DOHH2 (cell line): Measurements from ENCODE around the gene SLC4A3.
A peak's percentile ranks its signal among the peaks of the same experiment; 100 is the strongest.

Source experiments
- H3F3A ChIP-seq: fragments of 200-600 bp; sonication (generic), shearing (Covaris generic); 2 replicates; pipeline ENCODE4 v1.6.0; 2016; ENCODE audit warnings: antibody characterized with exemption, mild to moderate bottlenecking; ENCODE audit not compliant: control insufficient read depth, insufficient read depth
- H3K27ac ChIP-seq: fragments of 200-600 bp; sonication (generic); 2 replicates; pipeline ENCODE4 v1.5.1; 2014; ENCODE audit warnings: low read depth, mild to moderate bottlenecking, low read length, moderate library complexity
- H3K27me3 ChIP-seq: fragments of 200-600 bp; sonication (generic); 2 replicates; pipeline ENCODE4 v1.6.1; 2014; ENCODE audit warnings: mild to moderate bottlenecking, low read length, mixed read lengths; ENCODE audit not compliant: control insufficient read depth
- H3K36me3 ChIP-seq: fragments of 200-600 bp; sonication (generic); 2 replicates; pipeline ENCODE4 v1.6.1; 2014; ENCODE audit warnings: mild to moderate bottlenecking, low read length, moderate library complexity, mixed read lengths; ENCODE audit not compliant: control insufficient read depth
- H3K4me1 ChIP-seq: fragments of 200-600 bp; sonication (generic); 2 replicates; pipeline ENCODE4 v1.6.1; 2014; ENCODE audit warnings: mild to moderate bottlenecking, low read length, mixed read lengths; ENCODE audit not compliant: control insufficient read depth
- H3K4me2 ChIP-seq: fragments of 200-600 bp; sonication (generic); 2 replicates; pipeline ENCODE4 v1.6.0; 2014; ENCODE audit warnings: mild to moderate bottlenecking, low read length, moderate library complexity
- H3K4me3 ChIP-seq: fragments of 200-600 bp; sonication (generic); 2 replicates; pipeline ENCODE4 v1.5.1; 2014; ENCODE audit warnings: mild to moderate bottlenecking, low read length, mixed read lengths
- H3K79me2 ChIP-seq: fragments of 200-600 bp; sonication (generic); 2 replicates; pipeline ENCODE4 v1.6.1; 2014; ENCODE audit warnings: mild to moderate bottlenecking, low read length, mixed read lengths; ENCODE audit not compliant: control insufficient read depth
- H3K9me2 ChIP-seq: fragments of 200-600 bp; sonication (generic); replicated peaks from 2 replicates; pipeline ENCODE4 v1.6.1; 2014; ENCODE audit warnings: mild to moderate bottlenecking, low read length, mixed read lengths; ENCODE audit not compliant: control insufficient read depth
- H3K9me3 ChIP-seq: fragments of 200-600 bp; sonication (generic); 2 replicates; pipeline ENCODE4 v1.6.1; 2014; ENCODE audit warnings: antibody characterized with exemption, low read length, mixed read lengths; ENCODE audit not compliant: control insufficient read depth, insufficient read depth
- H4K20me1 ChIP-seq: fragments of 200-600 bp; sonication (generic); 2 replicates; pipeline ENCODE4 v1.6.0; 2014; ENCODE audit warnings: low read depth, mild to moderate bottlenecking, antibody characterized with exemption, low read length, moderate library complexity; ENCODE audit not compliant: control insufficient read depth, insufficient read depth
- EZH2phosphoT487 ChIP-seq: fragments of 200-600 bp; sonication (generic); IDR thresholded peaks from 2 replicates; pipeline ENCODE4 v1.6.1; 2017; ENCODE audit warnings: borderline replicate concordance, mild to moderate bottlenecking, antibody characterized with exemption, low read length, moderate library complexity, mixed read lengths
- TF ChIP-seq, protein P1 (sequence below): fragments of 200-600 bp; sonication (generic); IDR thresholded peaks from one replicate; pipeline ENCODE4 v1.5.1; 2014; ENCODE audit warnings: antibody characterized with exemption, mild to moderate bottlenecking, low read depth, low read length; ENCODE audit not compliant: poor library complexity, severe bottlenecking

SLC4A3 gene

GRCh38 chr2:219642069-219642454 lies 14.6 kb downstream of the SLC4A3 start:
- Histone ChIP-seq H3K4me3 (no peak overlapping the region), H4K20me1 (no peaks in the 10 kb centered on the region), H3K27ac (no peak overlapping the region), H3K9me3 (no peaks in the 10 kb centered on the region), H3K36me3 (no peaks in the 10 kb centered on the region), H3K9me2 (no peaks in the 10 kb centered on the region), H3K4me1 (peaks cover 11% of the 10 kb centered on the region), H3K79me2 (no peaks in the 10 kb centered on the region), H3K4me2 (0 out of 2 replicates have a peak overlapping the region, but pooled peaks have one; percentile 27), H3F3A (no peaks in the 10 kb centered on the region), H3K27me3 (no peaks in the 10 kb centered on the region)
- TF ChIP-seq EZH2phosphoT487 = no peak
- TF ChIP-seq, protein P1, sequence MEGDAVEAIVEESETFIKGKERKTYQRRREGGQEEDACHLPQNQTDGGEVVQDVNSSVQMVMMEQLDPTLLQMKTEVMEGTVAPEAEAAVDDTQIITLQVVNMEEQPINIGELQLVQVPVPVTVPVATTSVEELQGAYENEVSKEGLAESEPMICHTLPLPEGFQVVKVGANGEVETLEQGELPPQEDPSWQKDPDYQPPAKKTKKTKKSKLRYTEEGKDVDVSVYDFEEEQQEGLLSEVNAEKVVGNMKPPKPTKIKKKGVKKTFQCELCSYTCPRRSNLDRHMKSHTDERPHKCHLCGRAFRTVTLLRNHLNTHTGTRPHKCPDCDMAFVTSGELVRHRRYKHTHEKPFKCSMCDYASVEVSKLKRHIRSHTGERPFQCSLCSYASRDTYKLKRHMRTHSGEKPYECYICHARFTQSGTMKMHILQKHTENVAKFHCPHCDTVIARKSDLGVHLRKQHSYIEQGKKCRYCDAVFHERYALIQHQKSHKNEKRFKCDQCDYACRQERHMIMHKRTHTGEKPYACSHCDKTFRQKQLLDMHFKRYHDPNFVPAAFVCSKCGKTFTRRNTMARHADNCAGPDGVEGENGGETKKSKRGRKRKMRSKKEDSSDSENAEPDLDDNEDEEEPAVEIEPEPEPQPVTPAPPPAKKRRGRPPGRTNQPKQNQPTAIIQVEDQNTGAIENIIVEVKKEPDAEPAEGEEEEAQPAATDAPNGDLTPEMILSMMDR = no peak

DNA sequence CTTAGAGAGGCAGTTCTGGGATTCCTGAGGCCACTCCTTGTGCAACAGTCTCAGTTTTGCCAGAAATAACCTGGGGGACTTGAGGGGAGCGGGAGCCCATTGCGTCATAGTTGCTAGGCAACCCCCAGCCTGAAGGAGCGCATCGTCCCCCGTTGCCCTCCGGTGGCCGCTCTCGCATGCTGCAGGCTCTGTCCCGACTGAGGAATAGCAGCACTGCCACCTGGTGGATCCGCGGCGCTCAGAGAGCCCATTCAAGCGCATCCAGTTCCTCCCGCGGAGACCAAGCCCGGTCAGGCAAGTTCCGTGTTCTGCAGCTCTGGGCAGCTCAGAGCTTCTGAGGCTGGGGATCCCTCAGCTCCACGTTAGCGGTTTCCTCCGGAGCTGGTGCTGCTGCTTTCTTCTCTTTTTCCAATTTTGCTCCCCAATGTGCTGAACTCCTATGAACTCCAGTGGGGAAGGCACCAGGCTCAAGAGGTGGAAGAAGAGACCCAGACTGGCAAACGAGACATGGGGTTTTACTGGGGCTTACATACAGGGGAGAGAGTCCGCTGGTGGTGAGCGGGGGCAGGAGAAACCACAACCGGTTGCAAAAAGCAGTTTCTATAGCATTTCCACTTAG lies 15.1 kb downstream of the SLC4A3 start:
- Histone ChIP-seq H3K27me3 (no peaks in the 10 kb centered on the region), H3F3A (no peaks in the 10 kb centered on the region), H3K4me1 (peaks cover 11% of the 10 kb centered on the region), H4K20me1 (no peaks in the 10 kb centered on the region), H3K4me3 (peak overlapping the region; percentile 49), H3K36me3 (no peaks in the 10 kb centered on the region), H3K9me3 (no peaks in the 10 kb centered on the region), H3K4me2 (peak overlapping the region; percentile 65), H3K9me2 (no peaks in the 10 kb centered on the region), H3K79me2 (no peaks in the 10 kb centered on the region), H3K27ac (no peak overlapping the region)
- TF ChIP-seq, protein P1 = peak; percentile 98
- no peak for TF ChIP-seq EZH2phosphoT487

DNA sequence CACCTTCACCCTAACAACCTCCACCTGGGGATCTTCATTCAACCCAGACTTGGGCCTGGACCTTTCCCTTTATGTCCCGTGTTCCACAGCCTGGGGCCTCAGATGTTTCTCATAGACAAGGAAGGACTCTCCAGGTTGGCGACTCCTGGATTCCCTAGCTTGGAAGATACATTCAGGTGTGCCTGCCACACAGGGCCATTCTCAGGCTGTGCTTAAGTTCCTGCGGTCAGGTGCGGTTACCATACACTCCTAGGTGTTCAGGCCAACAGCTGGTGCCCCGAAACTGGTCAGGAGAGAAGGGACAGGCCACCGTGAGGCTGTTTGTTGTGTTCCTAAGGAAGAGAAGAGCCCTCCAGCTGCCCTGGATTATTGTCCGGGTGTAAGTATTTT lies 15.6 kb downstream of the SLC4A3 start:
- H3F3A ChIP-seq = no peaks in the 10 kb centered on the region
- H3K27ac ChIP-seq = no peak overlapping the region
- H3K4me1 ChIP-seq = peaks cover 11% of the 10 kb centered on the region
- peak overlapping the region; percentile 65 for H3K4me2 ChIP-seq
- no peaks in the 10 kb centered on the region for H3K9me2 ChIP-seq
- TF ChIP-seq EZH2phosphoT487 = no peak
- TF ChIP-seq, protein P1 = no peak
- H3K36me3 ChIP-seq = no peaks in the 10 kb centered on the region
- no peaks in the 10 kb centered on the region for H3K79me2 ChIP-seq
- H3K4me3 ChIP-seq = peak overlapping the region; percentile 49
- H3K9me3 ChIP-seq = no peaks in the 10 kb centered on the region
- no peaks in the 10 kb centered on the region for H3K27me3 ChIP-seq
- H4K20me1 ChIP-seq = no peaks in the 10 kb centered on the region
